Measurements from ENCODE around the gene DMBX1. TPM values are rescaled to one million over a fixed set of nuclear protein-coding genes. Genes with fewer than 3 reads are reported as not detected.

Gene DMBX1
- total RNA-seq, 2 donors from 2014 or later = not detected

- Histone ChIP-seq H3K4me3 (no peak overlapping the region), H3K36me3 (no peaks in the 10 kb centered on the region), H3K27me3 (peaks cover 33 to 54% of the 10 kb centered on the region in 2 donors), H3K4me1 (peaks cover 0 to 21% of the 10 kb centered on the region in 2 donors), H3K27ac (no peak overlapping the region), H3K9me3 (no peaks in the 10 kb centered on the region)
- no peak for DNase-seq (ENCODE audit: low spot score)
- no peak for TF ChIP-seq CTCF (IDR thresholded peaks at IDR 0.05)
Measured at GRCh38 chr1:46486432-46487015, 3.1 kb upstream of the DMBX1 start.

GRCh38 chr1:46487818-46488218 lies 1.8 kb upstream of the DMBX1 start:
- H3K9me3 ChIP-seq = no peaks in the 10 kb centered on the region
- TF ChIP-seq CTCF (IDR thresholded peaks at IDR 0.05) = no peak
- no peaks in the 10 kb centered on the region for H3K36me3 ChIP-seq
- no peak overlapping the region for H3K27ac ChIP-seq
- peaks cover 0 to 21% of the 10 kb centered on the region in 2 donors for H3K4me1 ChIP-seq
- peaks cover 42 to 67% of the 10 kb centered on the region in 2 donors for H3K27me3 ChIP-seq
- DNase-seq (ENCODE audit: low spot score) = no peak
- no peak overlapping the region for H3K4me3 ChIP-seq

GRCh38 chr1:46488343-46489168 lies 1.1 kb upstream of the DMBX1 start:
- Histone ChIP-seq H3K4me1 (peaks cover 0 to 21% of the 10 kb centered on the region in 2 donors), H3K36me3 (no peaks in the 10 kb centered on the region), H3K4me3 (no peak overlapping the region), H3K27me3 (peaks cover 50 to 71% of the 10 kb centered on the region in 2 donors), H3K27ac (no peak overlapping the region), H3K9me3 (no peaks in the 10 kb centered on the region)
- TF ChIP-seq CTCF (IDR thresholded peaks at IDR 0.05) = no peak
- no peak for DNase-seq (ENCODE audit: low spot score)

GRCh38 chr1:46489169-46489637 lies 433 bp upstream of the DMBX1 start:
- H3K4me3 ChIP-seq = peak overlapping the region in 1 of 2 donors; percentile 42
- H3K27me3 ChIP-seq = peaks cover 54 to 71% of the 10 kb centered on the region in 2 donors
- H3K36me3 ChIP-seq = no peaks in the 10 kb centered on the region
- DNase-seq (ENCODE audit: low spot score) = no peak
- H3K4me1 ChIP-seq = peaks cover 0 to 21% of the 10 kb centered on the region in 2 donors
- no peaks in the 10 kb centered on the region for H3K9me3 ChIP-seq
- H3K27ac ChIP-seq = no peak overlapping the region
- no peak for TF ChIP-seq CTCF (IDR thresholded peaks at IDR 0.05)

- no peak for TF ChIP-seq CTCF (IDR thresholded peaks at IDR 0.05)
- no peaks in the 10 kb centered on the region for H3K9me3 ChIP-seq
- no peak for DNase-seq (ENCODE audit: low spot score)
- H3K4me1 ChIP-seq = peaks cover 0 to 21% of the 10 kb centered on the region in 2 donors
- H3K27me3 ChIP-seq = peaks cover 54 to 68% of the 10 kb centered on the region in 2 donors
- no peak overlapping the region for H3K27ac ChIP-seq
- H3K36me3 ChIP-seq = no peaks in the 10 kb centered on the region
- peak overlapping the region in 1 of 2 donors; percentile 42 for H3K4me3 ChIP-seq
Measured at GRCh38 chr1:46490406-46490655, 695 bp downstream of the DMBX1 start.

Data from right atrium auricular region (tissue), 2 donors.